HG02678 (cell line): ENCODE data around the gene PHLDB2.

Source experiments
- ATAC-seq: cut with Tn5 transposase; IDR thresholded peaks from one replicate; pipeline ENCODE4 v1.9.1; 2021; ENCODE audit warnings: mild to moderate bottlenecking, moderate library complexity; ENCODE audit not compliant: unreplicated experiment

The PHLDB2 gene

DNA sequence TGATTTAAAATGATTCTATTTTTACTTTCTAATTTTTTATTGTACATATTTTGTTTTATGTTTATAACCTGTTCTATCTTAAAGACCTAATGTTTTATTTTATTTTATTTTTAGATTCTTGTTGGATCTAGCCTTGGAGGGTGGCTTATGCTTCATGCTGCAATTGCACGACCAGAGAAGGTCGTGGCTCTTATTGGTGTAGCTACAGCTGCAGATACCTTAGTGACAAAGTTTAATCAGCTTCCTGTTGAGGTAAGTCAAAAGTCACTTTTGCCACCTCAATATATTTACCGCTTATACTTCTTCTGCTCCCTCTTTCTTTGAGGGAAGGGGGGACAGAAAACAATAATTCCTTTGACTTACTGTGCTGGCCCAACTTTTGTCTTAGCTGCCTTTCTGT is 127.7 kb downstream of the PHLDB2 start:
- ATAC-seq, result no peak

DNA sequence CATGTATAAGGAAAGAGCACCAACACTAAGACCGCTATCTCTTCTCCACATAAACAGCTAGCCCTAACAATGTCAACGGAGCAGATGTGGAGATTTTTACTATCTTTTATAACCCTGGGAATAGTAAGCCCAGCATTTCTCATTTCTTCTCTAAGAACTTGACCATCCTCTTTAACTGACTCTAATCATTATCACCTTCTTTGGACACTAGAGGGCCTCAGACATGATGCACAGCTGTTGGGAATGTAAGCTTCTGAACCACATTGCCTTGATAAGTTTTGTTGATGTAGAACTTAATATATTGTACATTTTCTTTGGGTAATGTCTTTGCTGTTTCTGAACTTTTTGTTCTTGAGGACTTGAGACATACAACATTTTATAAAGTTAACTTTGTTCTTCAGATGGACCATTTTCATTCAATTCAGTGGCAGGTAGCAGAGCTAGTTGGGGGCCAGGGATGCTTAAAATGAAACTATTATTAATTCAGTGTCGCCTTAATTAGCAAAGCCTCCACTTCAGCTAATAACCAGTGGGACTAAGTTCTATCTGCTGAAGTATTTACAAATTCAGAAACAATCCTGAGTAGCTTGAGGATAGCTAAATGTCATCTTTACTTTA is 130.1 kb downstream of the PHLDB2 start:
- ATAC-seq, result peak; percentile 95

DNA sequence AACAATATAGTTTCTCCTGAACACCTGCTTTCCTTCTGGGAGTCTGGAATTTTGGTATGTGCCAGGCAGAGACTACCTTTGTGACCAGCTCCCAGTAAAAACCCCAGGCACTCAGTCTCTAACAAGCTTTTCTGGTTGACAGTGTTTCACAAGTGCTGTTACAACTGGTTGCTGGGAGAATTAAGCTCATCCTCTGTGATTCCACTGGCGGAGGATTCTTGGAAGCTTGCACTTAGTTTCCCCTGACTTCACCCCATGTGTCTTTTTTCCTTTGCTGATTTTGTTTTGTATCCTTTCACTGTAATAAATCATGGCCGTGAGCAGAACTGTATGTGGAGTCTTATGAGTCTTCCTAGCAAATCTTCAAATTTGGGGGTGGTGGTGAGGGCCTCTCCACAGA is 134.0 kb downstream of the PHLDB2 start:
- no peak for ATAC-seq

DNA sequence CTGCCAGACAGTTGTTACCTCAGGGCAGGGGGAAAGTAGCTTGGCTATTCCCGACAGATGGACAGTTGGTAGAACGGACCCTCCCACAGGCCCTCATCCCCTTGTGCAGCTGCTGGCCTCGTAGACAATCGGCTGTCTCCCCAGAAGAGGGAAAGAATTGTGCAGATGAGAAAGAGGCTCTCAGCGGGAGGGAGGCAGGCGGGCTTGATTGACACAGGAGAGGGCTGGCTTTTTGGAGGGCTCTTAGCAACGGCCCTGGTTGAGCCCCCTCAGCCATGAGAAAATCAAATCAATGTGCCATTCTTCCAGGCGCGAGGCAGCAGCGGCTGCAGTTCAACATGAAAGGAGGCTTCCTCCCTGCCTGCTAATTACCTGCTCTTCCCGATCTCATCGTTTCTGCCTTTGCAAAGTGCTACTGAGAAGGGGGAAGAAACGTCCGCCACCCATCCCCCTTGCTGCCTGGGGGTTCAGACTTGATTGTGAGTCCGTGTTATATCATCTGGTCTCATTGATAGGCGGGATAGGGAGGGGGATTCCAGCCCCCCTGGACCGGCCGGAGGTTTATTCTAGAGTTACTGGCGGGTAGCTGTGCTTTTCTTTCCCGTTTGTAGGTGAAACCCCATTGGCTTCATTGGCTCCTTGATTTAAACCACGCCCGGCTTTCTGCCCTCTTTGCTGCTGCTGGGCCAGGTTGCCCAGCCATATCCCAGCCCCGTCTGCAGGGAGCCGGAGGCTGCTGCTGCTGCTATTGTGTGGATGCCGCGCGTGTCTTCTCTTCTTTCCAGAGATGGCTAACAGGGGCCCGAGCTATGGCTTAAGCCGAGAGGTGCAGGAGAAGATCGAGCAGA is 139.8 kb downstream of the PHLDB2 start, which contains the start of gene TAGLN3:
TAGLN3 (plus strand) TSS at position 287 of the 848 bp plus-strand sequence; CDS start at position 788, 501 bp downstream.
- ATAC-seq, result peak; percentile 61

DNA sequence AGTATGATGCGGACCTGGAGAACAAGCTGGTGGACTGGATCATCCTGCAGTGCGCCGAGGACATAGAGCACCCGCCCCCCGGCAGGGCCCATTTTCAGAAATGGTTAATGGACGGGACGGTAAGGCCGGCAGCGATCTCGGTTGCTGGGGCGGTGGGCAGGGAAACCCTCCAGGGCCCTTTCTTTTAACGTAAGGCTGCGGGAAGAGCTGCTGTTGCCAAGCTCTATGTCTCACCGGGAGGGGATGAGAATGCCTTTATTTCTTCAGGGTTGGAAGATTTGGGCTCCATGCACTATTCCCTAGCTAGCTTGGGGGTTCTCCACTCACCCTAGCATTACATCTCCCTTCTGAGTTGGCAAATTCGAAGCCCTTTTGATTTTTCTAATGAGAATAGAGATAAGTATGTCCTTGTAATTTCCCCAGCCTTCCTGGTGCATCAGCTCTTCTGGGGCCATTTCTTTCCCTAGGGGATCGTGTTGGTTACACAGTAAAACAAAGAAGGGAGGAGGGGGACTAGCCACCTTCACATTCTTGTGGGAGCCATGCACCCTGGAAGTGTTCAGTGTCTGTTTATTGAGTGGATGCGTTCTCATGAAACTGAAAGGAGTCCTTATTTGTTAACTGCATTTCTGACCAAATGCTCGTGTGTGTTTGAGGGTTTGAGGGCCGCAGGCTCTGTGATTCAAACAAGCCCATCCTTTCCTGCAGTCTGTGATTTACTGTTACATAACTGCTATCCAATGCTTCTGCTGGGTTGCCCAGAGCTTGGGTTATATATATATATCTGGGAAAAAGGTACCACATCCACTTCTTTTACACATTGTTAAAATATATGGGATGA is 140.6 kb downstream of the PHLDB2 start:
- no peak for ATAC-seq

DNA sequence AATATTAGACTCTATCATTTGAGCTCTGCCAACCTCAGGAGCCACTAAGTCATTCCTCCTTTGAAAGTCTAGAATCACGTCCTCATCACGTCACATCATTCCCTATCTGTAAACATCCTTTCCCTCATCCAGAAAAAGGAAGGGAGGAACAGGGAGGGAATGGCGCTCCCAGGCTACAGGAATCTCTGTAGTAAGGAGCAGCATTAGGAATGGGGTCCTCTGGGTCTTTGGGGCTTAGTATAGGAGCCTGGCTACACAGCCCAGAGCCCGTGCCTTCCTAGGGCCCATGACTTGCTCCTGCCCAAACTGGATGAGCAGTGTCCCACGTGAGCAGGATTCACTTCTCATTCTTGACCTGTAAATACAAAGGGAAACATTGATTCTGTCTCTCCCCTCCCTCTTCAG is 141.3 kb downstream of the PHLDB2 start:
- no peak for ATAC-seq

DNA sequence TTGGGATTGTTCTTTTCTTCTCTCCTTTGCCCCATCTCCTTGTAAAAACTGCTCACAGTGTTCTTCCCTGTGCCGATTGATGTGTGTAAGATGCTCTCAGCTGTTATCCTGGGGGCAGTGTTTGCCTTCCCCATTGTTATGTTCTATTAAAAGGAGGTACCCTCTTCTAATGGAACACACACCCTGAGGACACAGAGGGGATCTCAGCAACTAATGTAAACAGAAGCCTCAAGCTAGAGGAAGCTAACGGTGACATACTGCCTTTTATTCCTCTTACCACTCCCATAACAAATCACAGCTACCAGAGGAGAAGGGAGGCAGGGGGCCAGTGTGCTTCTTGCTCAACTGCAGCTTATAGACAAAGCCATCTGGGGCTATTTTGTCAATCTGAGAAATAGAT is 141.9 kb downstream of the PHLDB2 start:
- no peak for ATAC-seq

DNA sequence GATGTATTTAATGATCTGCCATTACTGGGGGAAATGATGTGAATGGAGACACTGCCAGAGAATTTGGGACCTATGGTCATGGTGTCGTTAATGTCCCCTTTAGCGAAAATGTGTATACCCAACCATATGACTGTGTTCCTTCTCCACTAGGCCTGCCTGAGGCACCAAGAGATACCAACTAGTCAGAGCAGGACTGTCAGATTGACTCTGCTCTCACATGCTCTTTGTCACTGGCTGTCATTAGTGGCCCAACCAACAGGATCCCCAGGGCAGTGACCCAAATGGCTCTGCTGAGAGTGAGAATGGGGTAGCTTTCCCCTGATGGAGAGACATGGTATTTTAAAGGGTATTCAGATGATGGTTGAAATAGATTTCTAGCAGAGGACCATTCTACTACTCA is 142.5 kb downstream of the PHLDB2 start:
- ATAC-seq, result no peak

DNA sequence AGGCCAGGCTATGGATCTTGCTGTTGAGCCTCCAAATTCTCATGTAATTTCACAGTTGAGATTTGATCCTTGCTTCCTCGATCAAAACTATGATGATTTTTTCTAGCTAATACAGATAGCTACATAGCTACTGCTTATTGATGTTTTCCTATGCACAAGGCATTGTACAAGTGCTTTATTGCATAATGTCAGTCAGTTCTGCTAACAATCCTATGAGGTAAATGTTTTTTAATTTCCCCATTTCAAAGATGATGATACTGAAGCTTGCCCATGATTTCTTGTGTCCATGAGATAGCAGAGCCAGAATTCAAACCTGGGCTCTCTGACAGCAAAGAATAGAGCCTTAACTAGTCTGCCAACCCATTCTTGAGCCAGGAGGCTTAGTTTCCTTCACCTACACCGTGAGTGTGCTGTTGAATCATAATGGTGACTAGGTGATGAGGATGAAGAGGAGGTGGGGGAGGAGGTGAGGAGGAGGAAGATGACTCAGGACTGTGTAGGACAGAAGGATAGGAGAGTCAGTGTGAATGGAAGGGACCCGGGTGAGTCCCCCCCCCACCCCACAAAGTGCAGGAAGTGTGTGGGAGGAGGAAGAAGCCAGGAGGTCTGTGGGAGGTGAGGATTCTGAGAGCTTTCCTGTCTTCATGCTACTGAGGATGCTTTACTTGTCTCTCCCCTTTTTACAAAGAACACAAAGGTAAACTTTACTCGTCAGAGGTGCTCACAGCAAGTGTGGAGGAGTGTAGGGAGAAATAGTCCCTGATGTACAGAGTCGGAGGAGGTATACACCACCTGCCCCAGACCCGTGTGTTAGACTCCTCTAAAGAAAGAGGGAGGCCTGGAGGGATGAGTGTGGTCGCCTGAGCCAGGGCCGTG is 143.3 kb downstream of the PHLDB2 start:
- no peak for ATAC-seq

DNA sequence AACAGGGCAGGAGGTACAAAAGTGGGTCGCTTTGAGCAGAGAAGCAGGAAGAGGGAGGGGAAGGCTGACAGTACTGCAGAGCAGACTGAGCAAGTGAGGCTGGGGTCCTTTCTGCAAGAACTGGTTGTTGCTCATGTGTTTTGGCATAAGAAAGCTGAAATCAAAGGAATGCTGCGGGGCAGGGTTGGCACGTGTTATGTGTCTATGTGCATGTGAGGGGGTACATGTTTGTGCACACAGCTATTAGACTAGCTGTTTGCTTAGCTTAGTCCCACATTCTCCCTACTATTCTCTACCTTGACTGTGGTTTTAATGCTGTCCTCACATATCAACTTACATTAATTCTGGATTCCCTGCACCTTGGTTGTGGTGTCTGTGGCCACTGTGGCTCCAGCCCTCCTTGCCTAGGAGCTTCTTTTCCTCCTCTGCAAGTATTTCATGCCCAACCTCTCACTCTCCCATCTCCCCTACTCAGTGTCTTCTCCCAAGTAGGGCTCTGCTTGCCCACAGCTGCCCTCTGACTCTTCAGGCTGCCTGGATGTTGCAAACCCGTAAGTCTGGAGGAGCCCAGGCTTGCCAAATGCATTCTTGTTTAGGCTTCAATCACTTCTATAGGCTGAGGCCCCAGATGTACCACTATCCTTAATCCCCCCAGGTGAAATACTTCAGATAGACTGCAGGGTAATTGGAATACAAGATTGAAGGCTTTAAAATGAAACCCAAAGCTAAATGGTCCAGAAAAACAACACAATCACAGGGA is 144.4 kb downstream of the PHLDB2 start:
- no peak for ATAC-seq

DNA sequence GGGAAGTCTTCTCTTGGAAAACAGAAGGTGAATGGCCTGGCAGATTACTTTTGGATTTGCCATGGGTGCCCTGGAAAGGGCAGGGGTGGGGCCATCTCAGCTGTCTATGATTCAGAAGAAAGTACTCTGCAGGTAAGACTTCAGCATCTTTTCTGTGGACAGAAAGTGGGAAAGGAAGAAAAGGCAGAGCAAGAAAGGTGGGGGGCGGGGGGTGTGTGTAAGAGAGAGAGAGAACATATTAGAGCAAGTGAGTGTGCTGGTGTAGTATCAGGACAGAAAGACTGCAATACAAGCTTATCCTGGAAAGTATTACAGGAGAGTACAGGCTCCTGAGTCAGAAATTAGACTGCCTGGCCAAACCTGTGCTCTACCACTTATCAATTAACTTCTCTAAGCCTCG is 145.1 kb downstream of the PHLDB2 start:
- ATAC-seq, result no peak

DNA sequence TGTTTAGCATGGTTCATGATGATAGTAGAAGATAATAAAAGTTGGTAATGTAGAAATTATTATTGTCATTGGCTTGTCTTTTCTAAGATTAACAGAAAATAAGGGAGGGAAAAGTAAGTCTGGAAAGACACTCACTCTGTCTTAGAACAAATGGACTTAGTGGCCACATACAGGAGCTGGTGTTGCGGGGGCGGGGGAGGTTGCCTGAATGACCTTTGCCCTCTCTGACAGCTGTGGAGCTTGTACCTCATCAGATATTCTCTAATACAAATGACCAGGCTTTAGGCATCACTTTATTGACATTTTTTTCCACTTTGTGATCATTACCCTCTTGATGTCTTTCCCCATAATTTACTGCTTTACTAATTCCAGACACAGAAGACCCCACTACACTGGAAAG is 145.6 kb downstream of the PHLDB2 start:
- ATAC-seq, result no peak

DNA sequence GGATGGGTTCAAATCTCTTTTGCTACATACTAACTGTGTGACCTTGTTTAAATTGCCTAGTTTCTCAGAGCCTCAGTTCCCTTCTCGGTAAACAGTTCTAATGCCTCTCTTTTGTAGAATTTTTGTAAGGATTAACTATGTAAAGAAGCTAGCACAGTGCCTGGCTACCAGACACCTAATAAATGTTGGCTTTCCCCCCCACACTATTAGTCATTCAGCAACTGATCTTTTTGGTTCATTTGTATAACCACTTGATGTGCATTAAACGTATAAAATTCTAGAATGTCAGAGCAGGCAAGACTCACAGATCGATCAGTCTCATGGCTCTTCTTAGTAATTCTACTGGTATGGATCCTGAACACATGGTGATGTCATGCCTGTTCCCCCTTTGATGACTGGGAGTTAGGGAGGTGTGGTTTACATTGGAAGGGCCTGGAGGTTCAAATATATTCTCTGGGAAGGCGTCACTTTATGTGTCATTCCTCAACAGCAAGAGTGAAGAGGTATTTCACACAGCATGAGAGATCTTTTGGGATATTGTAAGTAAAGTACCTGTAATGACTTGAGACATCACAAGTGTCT is 146.1 kb downstream of the PHLDB2 start:
- ATAC-seq, result no peak

DNA sequence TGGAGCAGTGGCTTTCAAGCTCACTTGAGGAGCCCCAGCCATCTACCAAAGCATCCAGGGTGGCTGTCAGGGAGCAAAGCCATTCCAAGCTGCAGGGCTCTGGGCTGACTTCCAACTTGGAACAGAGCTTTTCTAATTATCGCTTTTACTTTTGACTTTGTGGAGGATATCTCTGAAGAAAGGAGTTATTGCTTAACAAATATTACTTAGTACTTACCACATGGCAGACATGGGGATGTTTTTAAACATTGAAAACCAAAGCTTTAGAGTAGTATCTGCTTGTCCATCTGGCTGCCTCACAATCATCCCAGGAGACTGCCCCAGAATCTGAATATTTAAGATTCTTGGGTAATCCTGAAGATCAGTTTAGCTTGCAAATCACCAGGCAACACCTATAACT is 148.6 kb downstream of the PHLDB2 start:
- ATAC-seq, result no peak

DNA sequence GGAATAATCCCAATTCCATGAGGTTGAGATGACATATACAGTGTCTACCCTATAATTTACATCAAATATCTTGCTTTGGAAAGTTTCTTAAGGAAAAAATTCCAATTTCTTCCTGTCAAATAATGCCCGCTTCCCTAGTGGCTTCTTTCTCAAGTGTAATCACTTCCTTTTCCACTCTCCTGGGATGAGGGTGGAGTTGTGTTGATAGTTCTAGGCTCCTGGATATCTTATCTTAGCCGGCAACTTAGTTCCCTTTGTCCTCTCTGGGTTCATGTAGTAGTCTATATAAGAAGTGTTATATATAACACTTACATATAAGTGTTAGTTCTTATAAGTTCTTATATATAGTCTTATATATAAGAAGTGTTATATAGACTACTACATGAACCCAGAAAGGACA is 150.6 kb downstream of the PHLDB2 start:
- no peak for ATAC-seq

DNA sequence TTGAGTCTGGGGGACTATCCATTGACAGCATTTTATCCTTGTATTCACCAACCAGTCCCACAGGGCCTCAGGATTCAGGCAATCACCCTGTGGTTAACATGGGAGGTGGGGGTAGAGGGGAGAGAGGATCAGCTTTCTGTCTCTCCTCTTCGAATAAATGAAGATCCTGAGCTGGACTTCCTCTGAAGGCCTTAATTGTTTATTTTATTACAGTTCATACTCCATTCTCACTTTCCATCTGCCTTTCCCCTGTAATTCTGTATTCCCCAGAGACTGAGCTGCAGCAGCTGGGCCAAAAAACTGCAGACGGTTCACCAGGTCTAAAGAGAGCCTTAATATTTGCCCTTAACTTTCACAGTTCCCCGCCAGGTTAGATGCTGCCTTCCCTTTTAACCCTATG is 151.6 kb downstream of the PHLDB2 start:
- no peak for ATAC-seq

DNA sequence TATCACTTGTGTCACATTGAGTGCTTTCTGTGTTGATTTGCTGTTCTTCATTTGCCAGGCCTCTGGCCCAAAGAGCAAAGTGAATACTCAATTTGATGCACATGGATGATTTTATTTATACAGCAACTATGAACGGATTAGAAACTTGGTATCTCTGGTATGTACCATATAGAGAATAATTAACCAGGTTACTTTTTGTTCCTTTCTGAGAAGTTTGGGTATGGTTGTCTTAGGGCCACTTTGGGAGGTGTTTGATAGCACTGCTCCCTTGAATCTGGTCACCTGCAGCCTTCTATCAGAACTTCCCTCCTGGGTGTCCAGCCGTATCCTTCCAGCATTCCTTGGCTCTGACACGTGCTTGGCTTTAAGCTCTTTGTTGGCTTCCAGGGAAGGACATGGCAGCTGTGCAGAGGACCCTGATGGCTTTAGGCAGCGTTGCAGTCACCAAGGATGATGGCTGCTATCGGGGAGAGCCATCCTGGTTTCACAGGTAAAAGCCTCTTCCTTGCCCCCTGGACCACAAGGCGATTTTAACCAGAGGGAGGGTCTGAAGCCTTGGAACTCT is 152.4 kb downstream of the PHLDB2 start:
- no peak for ATAC-seq

DNA sequence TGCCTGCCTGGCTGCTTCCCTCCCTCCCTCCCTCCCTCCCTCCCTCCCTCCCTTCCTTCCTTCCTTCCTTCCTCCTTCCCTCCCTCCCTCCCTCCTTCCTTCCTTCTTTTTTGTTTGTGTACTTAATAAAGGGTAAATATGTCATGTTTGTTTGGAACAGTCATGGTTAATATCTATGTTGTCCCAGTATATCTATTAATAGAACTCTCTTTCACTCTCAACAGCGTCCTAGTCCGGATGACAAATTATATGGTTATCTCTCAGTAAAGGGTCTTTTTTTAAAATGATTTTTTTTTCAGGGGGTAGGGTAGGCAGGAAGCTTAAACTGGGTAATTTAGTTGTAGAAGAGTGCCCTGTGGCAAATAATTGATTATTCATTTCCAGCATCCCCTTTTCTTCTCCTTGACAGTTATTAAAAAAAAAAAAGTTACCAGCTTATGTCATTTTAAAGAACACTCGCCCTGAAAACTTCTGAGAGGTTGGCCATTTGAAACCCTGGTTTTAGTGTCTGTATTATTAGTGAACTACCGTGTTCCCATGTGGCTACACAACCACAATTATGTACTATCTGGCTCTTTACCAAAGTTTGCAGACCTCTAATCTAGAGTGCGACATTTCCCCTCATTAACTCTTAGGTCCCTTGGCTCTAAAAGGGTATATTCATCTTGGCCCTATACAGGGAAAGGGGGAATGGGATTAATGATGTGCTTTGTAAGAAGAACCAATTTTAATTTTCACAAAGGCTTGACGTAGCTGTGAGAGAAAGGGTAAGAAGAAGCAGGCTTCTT is 153.3 kb downstream of the PHLDB2 start:
- ATAC-seq, result no peak
